ENCODE results near the gene PLOD1.
"Not testable (repeated sequence)": the region's sequence is repeated elsewhere in the genome, so short reads cannot be mapped to it uniquely, and the experiment has no call there.

PLOD1 gene

DNA sequence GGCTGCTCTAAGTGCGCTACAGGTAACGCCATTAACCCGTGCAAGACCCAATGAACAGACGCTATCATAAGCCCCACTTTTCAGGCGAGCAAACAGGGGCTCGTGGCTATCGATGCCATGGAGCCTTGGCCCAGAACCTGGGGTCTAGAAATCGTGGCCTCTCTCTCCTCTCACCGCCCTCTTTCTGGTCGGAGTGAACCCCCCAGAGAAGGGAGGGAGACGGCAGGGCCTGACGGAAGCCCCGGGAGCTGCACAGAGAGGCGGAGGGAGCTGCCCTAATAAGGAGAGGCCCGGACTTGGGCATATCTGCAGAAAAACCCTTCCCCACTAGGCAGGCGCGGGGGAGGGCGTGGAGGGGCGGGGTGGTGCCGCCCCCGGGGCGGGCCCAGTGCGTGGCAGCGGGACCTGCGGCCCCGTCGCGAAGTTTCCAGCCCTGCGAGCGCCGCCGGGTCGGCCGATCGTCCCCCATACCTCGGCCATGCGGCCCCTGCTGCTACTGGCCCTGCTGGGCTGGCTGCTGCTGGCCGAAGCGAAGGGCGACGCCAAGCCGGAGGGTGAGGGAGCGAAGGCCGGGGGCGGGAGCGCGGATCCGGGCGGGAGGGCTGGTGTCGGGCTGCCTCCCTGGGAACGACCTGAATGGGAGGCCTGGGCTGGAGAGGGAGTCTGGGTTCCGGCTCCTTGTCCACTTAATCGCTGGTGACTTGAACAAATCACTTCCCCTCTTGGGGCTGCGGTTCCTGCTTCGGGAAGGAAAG, at the start of gene PLOD1:
PLOD1 (plus strand) TSS at position 416 of the 755 bp plus-strand sequence; CDS start at position 479, 63 bp downstream.
- peak; percentile 86 for DNase-seq (ENCODE audit: low spot score)

DNA sequence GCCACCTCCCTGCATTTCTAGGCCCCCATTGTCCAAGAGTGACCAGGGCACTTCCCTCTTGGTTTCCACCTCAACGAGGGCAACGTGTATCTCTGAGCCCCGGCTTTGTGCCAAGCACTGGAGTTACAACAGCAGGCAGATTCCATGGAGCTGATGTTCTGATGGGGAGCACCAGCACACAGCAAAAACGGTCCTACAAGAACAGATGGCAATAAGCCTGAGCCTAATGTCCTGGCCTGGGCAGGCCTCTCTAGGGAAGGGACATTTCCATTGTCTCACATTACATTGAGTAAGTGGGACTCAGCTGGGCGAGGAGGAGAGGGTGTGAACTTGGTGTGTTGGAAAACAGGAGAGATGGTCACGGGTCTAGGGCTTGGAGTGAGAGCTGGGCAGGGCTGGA, 48.6 kb upstream of the PLOD1 start:
- DNase-seq (ENCODE audit: low spot score) = no peak

DNA sequence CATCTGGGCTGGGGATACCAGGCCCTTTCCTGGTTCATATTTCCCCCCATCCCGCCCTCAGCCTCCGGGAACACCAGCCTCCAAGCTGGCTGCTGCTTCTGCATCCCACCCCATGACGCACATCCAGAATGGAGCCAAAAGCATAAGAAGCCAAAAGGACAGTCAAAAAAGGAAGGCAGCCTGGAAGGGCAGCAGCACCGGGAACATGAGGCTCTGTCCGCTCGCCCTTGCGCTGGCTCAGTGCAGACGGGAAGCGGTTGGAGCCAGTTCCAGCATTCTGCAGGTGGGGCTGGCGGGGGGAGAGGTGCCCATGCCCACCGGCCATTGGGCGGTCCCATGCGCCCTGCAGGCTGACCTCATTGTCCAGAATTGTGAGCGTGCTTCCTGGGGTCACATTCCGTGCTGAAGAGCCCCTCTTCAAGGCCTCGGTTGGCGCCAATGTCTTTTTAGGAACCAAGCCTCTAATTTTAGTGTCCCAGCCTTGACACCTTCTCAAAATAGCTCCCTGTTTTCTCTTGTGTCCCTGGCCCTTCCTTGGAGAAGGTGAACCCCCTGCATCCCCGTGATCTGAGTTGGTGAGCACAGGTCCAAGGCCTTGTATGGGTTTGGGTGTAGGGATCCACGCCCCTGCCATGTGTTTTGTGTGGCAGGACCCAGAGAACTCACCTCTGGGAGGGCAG, 47.4 kb upstream of the PLOD1 start:
- no peak for DNase-seq (ENCODE audit: low spot score)

DNA sequence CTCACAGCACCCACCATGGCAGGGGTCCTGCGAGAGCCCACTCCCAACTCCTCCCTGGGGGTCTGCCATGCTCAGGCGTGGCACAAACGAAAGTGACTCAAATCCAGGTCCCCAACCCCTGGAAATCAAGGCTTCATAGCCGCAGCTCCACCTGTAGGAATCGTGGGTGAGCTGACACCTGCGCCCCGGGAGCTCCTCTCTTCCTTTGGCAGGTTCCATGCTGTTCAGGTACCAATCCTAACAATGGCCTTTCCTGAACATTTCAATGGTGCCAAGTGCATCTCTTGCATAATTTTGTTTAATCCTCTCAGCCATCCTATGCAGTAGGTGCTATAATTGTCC, 46.9 kb upstream of the PLOD1 start:
- DNase-seq (ENCODE audit: low spot score) = no peak

DNA sequence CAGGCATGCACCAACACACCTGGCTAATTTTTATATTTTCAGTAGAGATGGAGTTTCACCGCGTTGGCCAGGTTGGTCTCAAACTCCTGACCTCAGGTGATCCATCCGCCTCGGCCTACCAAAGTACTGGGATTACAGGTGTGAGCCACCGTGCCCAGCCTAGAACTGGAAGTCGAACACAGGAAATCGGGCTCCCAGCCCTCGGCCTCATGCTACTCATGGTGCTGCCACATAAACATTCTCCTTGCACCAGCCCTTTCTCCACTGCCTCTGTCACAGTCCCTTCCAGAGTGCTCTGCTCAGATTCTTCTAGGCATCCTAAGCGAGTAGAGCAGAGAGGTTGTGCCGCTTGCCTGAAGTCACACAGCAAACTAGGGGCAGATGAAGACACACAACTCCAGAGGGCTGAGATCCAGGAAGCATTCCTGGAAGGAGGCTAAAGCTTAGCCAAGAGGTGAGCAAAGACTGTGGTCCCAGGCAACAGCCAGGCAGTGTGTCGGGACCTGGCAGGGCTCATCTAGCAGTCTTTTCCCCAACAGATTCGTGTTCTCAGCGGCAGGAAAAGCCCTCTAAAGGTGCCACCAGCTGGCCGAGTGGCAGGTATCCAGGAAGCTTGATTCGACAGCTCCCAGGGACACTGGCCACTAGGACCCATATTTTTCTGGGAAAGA, 46.2 kb upstream of the PLOD1 start:
- DNase-seq (ENCODE audit: low spot score) = no peak

DNA sequence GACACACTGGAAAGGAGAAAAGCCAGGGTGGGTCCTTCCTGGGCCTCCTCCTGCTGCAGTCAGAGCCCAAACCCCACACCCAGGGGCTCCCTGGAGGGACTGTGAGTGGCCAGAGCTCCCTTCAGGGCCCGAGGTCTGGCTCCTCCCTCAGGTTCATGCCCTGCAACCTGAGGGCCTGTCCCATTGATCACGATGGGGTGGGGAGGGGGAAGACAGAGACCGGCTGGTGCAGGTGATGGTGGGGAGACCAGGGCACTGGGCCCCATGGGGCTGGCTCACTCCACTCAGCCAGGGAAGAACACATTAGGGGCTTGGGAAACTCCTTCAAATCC, 45.7 kb upstream of the PLOD1 start:
- no peak for DNase-seq (ENCODE audit: low spot score)

DNA sequence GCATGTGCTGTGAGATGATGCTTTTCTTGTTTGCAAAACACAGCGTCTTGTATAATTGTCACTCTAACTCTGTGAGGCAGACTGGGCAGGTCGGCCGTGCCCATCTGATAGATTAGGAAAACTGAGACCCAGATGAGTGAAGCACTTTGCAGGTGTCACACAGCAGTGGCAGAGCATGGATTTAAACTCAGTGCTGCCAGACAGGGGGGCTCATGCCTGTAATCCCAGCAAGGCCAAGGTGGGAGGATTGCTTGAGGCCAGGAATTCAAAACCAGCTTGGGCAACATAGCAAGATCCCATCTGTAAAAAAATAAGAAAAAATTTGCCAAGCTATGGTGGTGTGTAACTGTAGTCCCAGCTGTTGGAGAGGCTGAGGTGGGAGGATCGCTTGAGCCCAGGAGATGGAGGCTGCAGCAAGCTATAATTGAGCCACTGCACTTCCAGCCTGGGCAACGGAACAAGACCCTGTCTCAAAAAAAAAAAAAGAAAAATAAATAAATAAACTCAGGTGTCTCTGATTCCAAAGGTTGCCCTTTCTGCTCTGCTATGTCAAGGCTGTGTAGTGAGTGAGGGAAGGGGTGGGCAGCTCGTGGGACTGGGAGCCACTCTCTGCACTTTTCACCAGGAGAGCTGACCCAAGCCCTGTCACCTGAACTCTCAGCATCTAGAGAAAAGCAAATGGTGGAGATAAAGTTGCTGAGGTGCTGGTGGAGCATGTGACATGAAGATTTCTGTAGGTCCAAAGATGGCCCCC, 42.9 kb upstream of the PLOD1 start:
- no peak for DNase-seq (ENCODE audit: low spot score)

DNA sequence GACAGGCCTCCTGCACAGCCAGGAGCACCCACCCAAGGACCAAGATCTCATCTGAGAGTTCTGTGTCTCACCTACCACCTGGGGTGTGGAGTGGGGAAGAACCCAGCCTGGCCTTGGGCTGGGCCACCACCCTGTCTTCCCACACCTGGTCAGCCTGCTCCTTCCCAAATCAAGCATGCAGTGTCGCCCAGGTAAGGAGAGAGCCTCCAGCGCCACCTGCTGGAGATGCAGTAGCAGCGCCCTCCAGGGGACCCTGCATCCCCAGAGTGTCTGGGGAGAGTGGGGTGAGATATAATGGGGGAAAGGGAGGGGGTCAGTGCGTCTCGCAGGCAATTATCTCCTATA, 40.6 kb upstream of the PLOD1 start:
- peak; percentile 69 for DNase-seq (ENCODE audit: low spot score)

DNA sequence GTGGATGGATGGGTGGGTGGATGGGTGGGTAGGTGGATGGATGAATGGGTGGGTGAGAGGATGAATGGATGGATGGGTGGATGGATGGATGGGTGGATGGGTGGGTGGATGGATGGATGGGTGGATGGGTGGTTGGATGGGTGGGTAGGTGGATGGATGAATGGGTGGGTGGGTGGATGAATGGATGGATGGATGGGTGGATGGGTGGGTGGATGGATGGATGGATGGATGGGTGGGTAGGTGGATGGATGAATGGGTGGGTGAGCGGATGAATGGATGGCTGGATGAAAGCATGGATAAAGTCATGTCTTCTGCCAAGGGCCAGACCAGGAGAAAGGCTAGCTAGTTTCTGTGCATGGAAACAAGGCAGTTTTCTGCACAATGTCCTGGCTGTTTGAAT, 40.0 kb upstream of the PLOD1 start:
- DNase-seq (ENCODE audit: low spot score) = not testable (repeated sequence)

DNA sequence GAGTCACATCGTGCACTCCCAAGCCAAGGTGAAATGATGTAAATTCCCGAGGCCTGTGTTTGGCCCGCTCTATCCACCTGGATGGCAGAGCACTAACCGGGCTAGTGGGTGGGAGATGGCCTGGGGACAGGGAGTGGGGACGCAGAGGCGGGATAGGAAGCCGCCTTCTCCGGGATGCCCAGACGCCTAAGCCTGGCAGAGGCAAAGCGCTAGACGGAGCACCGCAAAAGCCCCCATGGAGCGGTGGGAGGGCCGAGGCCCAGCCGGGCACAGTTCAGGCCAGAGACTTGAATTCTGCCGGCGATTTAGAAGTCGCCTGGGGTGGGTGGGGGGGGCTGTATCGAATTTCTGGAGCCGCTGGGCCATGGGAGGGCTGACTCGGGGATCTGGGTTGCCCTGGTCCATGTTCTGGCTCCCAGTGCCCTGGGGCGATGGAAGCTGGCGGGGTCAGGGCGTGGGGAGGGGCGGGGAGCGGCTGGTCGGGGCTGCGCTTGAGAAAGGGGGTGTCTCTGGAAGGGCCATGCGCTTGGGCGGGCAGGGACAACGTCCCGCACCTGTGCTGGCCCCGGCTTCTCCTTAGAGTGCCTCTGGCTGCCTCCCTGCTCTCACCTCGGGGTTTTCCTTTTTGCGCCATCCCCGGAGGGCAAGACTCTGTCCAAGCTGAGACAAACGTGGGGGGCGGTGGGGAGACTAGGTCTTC, 36.3 kb upstream of the PLOD1 start:
- DNase-seq (ENCODE audit: low spot score) = no peak

DNA sequence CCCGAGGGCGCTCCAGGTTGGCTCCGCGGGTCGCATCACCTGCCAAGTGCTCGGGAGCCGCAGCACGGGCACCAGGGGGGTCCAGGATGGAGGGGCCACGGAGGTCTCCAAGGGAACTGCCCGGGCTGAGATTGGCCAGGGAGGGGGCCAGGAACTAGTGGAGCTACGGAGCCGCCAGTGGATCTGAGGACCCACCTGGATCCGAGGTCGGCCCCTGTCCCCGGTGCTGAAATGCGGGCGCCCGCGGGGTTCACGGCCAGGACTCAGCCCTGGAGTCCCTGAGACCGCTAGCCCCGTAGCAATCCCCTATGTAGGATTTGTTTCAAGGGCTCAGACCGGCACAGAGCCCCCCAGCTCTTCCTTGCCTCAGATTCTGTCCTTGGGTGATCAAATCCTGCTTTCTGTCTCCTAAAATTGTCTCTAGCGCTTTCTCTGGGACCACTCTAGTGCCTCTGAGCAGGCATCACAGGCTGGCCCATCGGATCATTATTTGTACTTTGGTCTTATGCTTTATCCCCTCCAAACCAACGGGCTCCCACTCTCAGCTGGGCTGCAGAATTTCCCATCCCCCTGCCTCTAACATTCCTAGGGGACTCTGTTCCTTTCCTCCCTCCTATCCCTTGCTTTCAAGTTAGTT, 35.6 kb upstream of the PLOD1 start:
- DNase-seq (ENCODE audit: low spot score) = no peak

DNA sequence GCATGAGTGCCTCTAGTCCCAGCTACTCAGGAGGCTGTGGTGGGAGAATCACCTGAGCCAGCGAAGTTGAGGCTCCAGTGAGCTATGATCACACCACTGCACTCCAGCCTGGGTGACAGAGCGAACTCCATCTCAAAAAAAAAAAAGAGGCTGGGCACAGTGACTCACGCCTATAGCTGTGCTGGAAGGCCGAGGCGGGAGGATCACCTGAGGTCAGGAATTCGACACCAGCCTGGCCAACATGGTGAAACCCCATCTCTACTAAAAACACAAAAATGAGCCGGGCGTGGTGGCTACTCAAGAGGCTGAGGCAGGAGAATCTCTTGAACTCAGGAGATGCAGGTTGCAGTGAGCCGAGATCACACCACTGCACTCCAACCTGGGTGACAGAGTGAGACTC, 33.1 kb upstream of the PLOD1 start:
- DNase-seq (ENCODE audit: low spot score) = not testable (repeated sequence)

DNA sequence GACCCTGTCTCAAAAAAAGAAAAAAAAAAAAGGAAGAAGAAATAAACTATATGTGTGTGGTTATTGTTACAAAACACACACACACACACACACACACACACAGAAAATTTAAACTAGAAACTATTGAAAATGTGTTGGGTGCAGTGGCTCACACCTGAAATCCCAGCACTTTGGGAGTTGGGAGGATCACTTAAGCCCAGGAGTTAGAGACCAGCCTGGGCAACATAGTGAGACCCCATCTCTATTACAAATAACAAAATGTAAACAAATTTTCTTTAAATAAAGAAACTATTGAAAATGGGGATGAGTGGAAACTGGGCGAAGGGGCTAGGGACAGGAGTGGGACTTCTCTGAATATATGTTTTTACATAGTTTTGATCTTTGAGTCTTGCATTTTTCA, 31.3 kb upstream of the PLOD1 start:
- DNase-seq (ENCODE audit: low spot score) = no peak

DNA sequence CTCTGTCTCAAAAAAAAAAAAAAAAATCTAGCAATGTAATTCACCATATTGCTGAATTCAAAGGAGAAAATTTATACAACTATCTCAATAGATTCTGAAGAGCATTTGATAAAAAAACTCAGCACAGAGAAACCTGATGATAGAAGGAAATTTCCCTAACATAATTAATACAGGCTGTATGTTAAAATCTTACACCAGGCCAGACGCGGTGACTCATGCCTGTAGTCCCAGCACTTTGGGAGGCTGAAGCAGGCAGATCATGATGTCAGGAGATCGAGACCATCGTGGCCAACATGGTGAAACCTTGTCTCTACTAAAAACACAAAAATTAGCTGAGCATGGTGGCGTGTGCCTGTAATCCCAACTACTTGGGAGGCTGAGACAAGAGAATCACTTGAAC, 30.4 kb upstream of the PLOD1 start:
- DNase-seq (ENCODE audit: low spot score) = not testable (repeated sequence)

DNA sequence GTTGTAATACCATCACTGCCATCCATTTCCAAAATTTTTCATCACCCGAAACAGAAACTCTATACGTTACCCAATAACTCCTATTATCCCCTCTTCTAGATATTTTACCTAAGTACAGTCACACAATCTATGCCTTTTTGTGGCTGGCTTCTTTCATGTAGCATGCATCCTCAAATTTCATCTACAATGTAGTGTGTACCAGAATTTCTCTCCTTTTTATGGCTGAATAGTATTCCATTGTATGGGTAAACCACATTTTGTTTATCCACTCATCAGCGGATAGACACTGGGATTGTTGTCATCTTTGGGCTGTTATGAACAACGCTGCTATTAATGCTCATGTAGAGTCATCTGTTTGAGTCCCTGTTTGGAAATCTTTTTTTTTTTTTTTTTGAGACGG, 29.5 kb upstream of the PLOD1 start:
- no peak for DNase-seq (ENCODE audit: low spot score)

DNA sequence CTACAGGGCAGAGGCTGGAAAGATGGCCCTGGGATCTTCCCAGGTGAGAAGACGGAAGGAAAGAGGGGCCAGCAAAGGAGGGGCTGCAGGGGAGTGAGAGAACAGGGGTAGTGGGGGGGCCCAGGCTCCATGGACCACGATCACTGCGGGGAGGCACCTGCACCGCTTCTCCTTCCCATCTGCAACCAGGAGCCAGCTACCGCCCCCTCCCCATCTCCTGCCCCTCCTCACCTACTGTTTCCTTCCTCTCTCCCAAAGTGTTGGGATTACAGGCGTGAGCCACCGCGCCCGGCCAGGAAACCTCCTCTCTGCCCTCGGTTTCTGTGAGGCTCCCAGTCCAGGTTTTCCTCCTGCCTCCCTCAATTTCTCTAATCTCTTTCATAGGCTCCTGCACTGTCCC, 27.6 kb upstream of the PLOD1 start:
- no peak for DNase-seq (ENCODE audit: low spot score)

DNA sequence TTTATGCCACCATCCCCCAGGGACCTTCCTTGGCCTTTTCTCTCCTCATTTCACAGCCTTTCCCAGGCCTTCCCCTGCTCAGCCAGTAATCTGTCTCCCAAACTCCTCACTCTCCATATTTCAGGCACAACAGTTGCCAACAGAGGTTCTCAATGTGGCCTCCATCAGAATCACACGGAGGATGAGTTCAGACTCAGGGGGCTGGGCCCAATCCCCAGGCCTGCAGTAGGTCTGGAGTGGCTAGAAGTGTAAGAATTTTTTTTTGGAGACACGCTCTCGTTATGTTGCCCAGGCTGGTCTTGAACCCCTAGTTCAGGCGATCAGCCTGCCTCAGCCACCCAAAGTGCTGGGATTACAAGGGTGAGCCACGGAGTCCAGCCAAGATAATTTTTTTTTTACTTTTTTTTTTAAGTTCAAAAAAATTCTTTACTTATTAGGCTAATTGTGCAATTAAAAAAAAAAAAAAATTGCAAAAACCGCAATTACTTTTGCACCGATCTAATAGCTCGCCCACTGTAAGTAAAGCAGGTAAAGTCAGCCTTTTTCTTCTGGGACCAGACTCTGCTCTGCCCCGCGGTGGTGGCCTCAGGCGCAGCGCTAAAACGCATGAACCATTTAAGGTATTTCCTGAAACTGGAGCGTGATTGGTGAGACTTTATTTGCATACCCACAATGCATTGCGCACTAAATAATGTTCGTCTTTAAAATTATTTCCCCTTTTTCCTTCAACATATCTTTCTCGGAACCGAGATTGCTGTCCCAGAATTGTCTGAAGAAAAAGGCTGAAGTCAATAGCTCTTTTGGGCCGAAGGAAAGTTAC, 27.0 kb upstream of the PLOD1 start:
- peak; percentile 94 for DNase-seq (ENCODE audit: low spot score)

DNA sequence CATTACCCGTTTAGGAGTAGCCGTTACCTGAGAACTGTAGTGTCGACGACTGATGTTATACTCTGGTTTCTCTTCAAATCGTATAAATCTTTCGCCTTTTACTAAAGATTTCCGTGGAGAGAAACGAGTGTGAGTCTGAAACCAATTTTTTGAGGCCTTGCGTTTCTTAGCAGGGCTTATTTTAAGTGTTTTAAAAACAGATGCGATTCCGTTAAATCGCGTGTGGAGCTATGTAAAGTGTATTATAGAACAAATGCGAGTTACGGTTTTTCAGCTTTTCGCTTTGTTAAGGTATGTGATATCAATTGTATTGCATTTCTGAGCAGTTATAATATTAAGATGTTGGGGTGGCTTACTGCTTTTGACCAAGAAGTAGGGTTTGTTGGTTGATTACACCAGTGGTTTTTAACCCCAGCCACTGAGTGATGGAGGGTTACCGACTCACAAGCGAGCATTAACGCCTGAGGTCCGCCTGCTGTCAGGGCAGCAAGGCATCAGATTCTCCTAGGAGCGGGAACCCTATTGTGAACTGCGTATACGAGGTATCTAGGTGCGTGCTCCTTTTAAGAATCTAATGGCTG, 26.3 kb upstream of the PLOD1 start:
- peak; percentile 81 for DNase-seq (ENCODE audit: low spot score)

DNA sequence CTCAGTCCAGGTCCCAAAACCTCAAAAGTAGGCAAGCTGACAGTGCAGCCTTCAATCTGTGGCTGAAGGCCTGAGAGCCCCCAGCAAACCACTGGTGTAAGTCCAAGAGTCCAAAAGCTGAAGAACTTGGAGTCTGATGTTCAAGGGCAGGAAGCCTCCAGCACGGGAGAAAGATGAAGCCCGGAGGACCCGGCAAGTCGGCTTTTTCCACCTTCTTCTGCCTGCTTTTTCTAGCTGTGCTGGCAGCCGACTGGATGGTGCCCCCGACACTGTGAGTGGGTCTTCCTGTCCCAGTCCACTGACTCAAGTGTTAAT, 23.6 kb upstream of the PLOD1 start:
- not testable (repeated sequence) for DNase-seq (ENCODE audit: low spot score)

DNA sequence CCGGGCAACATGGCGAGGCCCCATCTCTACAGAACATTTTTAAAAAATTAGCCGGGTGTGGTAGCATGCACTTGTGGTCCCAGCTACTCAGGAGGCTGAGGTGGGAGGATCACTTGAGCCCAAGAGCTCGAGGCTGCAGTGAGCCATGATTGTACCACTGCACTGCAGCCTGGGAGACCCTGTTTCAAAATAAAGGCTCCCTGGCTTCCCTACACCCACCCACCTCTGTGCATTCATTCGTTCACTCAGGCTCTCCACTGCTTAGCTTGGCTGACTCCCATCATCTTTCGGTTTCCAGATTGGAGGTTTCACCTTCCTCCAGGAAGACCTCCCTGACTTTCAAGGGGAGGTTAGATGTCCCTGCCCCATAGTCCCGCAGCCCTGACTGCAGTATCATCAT, 22.5 kb upstream of the PLOD1 start:
- DNase-seq (ENCODE audit: low spot score) = no peak
